Measurements from ENCODE around the gene MUC2. TPM values are rescaled to one million over a fixed set of nuclear protein-coding genes. Genes with fewer than 3 reads are reported as not detected.

Gene MUC2
- total and polyA plus RNA-seq, 10 of the 15 experiments (the other 5 are each of a cell fraction or from before 2014, with no cell fraction given) = 0.23 TPM; not detected in 9

- no peaks in the 10 kb centered on the region for H3K79me2 ChIP-seq (ENCODE audit: control insufficient read depth, insufficient read depth, low read length)
- H3K4me3 ChIP-seq = no peak overlapping the region
- 45% methylated on average over 12 of the region's 12 CpGs for WGBS (ENCODE audit: insufficient coverage, insufficient replicate concordance, low lambda C conversion rate, missing lambda C conversion rate)
- no peak for DNase-seq (ENCODE audit: low read depth, low spot score)
- ChIA-PET SMC1A (ENCODE audit: uncharacterized antibody, unreplicated experiment) (interaction anchor here (1.1 kb wide), 1 partner anchor 458 kb away, joined by 3 read pairs; no protein-coding TSS in a partner anchor), CTCF (interaction anchor here (1.3 kb wide), 1 partner anchor 459 kb away, joined by 4 read pairs; no protein-coding TSS in a partner anchor), RAD21 (ENCODE audit: unreplicated experiment) (no interaction called here), POLR2A (no interaction called here)
- H3K4me1 ChIP-seq (ENCODE audit: control insufficient read depth, insufficient read depth, low read length) = no peaks in the 10 kb centered on the region
- H4K20me1 ChIP-seq (ENCODE audit: control insufficient read depth, insufficient read depth) = no peaks in the 10 kb centered on the region
- no peak for FAIRE-seq
- intact Hi-C loops (cut with micrococcal nuclease; ENCODE audit: unreplicated experiment) (loop anchor here (10.0 kb wide), 1 partner anchor 459 kb away; the partner anchor contains the start of gene DUSP8), in situ Hi-C loops (cut with MboI) (no loop called here)
- H3K9me3 ChIP-seq (replicated peaks; ENCODE audit: control insufficient read depth, insufficient read depth, low read length) = no peaks in the 10 kb centered on the region; the same call in 2 of the 3 replicates
- H3K9ac ChIP-seq (ENCODE audit: control insufficient read depth, insufficient read depth, low read length) = no peak overlapping the region
- no peak for ATAC-seq
- H3K27me3 ChIP-seq (replicated peaks in 1 of 2; ENCODE audit: control insufficient read depth in 2 of 2, insufficient read depth in 2 of 2, low read length in 1 of 2) = no peaks in the 10 kb centered on the region
- H3K36me3 ChIP-seq (ENCODE audit: control insufficient read depth in 2 of 2, insufficient read depth in 2 of 2, low read length in 1 of 2) = no peaks in the 10 kb centered on the region
- H3K4me2 ChIP-seq (ENCODE audit: control insufficient read depth, insufficient read depth) = no peak overlapping the region
- no peak overlapping the region for H3K27ac ChIP-seq (ENCODE audit: control insufficient read depth, insufficient read depth)
- H2AFZ ChIP-seq (ENCODE audit: control insufficient read depth, low read depth, low read length) = no peak overlapping the region
- BruUV-seq (replicated peaks) = no TSS peak
- TF ChIP-seq PML (IDR thresholded peaks at IDR 0.05; ENCODE audit: low read length) (no peak), SMAD1 (IDR thresholded peaks at IDR 0.05; ENCODE audit: low read depth, partially characterized antibody) (no peak), E4F1 (IDR thresholded peaks at IDR 0.05; ENCODE audit: borderline replicate concordance, partially characterized antibody) (no peak), EED (IDR thresholded peaks at IDR 0.05; ENCODE audit: low read depth) (no peak), KAT2A (conservative IDR thresholded peaks at IDR 0.05; ENCODE audit: control insufficient read depth, low read depth, low read length) (no peak), BMI1 (IDR thresholded peaks at IDR 0.05; ENCODE audit: borderline replicate concordance) (no peak), SUZ12 (IDR thresholded peaks at IDR 0.05; ENCODE audit: unreplicated experiment) (no peak), SIN3A (IDR thresholded peaks at IDR 0.05; ENCODE audit: low read depth, low read length) (no peak), RELA (IDR thresholded peaks at IDR 0.05; ENCODE audit: borderline replicate concordance, partially characterized antibody) (no peak), SMC3 (IDR thresholded peaks at IDR 0.05; ENCODE audit: borderline replicate concordance, low read length) (no peak), HSF1 (IDR thresholded peaks at IDR 0.05; ENCODE audit: low read depth, low read length) (no peak), RAD21 (IDR thresholded peaks at IDR 0.05; ENCODE audit: insufficient read depth, low read depth, low read length) (no peak), BCL3 (IDR thresholded peaks at IDR 0.05; ENCODE audit: borderline replicate concordance, insufficient read depth, low read depth, low read length, poor library complexity, severe bottlenecking) (no peak), NBN (IDR thresholded peaks at IDR 0.05) (no peak), CBFB (IDR thresholded peaks at IDR 0.05; ENCODE audit: low read depth) (no peak), IRF4 (IDR thresholded peaks at IDR 0.05; ENCODE audit: low read depth, low read length) (no peak), BCLAF1 (IDR thresholded peaks at IDR 0.05) (no peak)
Observed at GRCh38 chr11:1116104-1116503, 41.4 kb downstream of the MUC2 start.
